Measurements from ENCODE around the gene PTPN9. TPM values are rescaled to one million over a fixed set of nuclear protein-coding genes. Genes with fewer than 3 reads are reported as not detected.

The PTPN9 gene
- total and polyA plus RNA-seq, 5 donors: 4.5 to 16.0 (median 9.4) TPM

GRCh38 chr15:75436881-75437280 lies 142.2 kb downstream of the PTPN9 start:
- Histone ChIP-seq H3K27ac (ENCODE audit: low read length) (no peak overlapping the region), H3K4me1 (ENCODE audit: control insufficient read depth, insufficient read depth, low read length) (no peaks in the 10 kb centered on the region), H3K27me3 (ENCODE audit: control insufficient read depth, insufficient read depth) (no peaks in the 10 kb centered on the region), H3K4me3 (ENCODE audit: low read length) (no peak overlapping the region), H3K9me3 (ENCODE audit: control insufficient read depth, low read length) (no peaks in the 10 kb centered on the region)
- peak in 1 of 2 donors; percentile 38 for ATAC-seq
- 64% methylated on average over 5 of the region's 5 CpGs for WGBS
- intact Hi-C loops (cut with DNase I): no loop called here
- DNase-seq: no peak

GRCh38 chr15:75431682-75432081 lies 147.4 kb downstream of the PTPN9 start:
- 26% methylated on average over 1 of the region's 1 CpG for WGBS
- intact Hi-C loops (cut with DNase I): no loop called here
- H3K4me3 ChIP-seq (ENCODE audit: low read length): no peak overlapping the region
- no peak overlapping the region for H3K27ac ChIP-seq (ENCODE audit: low read length)
- H3K9me3 ChIP-seq (ENCODE audit: control insufficient read depth, low read length): no peaks in the 10 kb centered on the region
- no peaks in the 10 kb centered on the region for H3K27me3 ChIP-seq (ENCODE audit: control insufficient read depth, insufficient read depth)
- ATAC-seq: no peak
- no peaks in the 10 kb centered on the region for H3K4me1 ChIP-seq (ENCODE audit: control insufficient read depth, insufficient read depth, low read length)
- DNase-seq: no peak

- Histone ChIP-seq H3K27me3 (ENCODE audit: control insufficient read depth, insufficient read depth) (no peaks in the 10 kb centered on the region), H3K27ac (ENCODE audit: low read length) (no peak overlapping the region), H3K4me1 (ENCODE audit: control insufficient read depth, insufficient read depth, low read length) (no peaks in the 10 kb centered on the region), H3K4me3 (ENCODE audit: low read length) (no peak overlapping the region), H3K9me3 (ENCODE audit: control insufficient read depth, low read length) (no peaks in the 10 kb centered on the region)
- no peak for ATAC-seq
- no peak for DNase-seq
- intact Hi-C loops (cut with DNase I): no loop called here
- 48% methylated on average over 2 of the region's 2 CpGs for WGBS
These were observed 147.8 kb downstream of the PTPN9 start for GRCh38 chr15:75431270-75431669.

- intact Hi-C loops (cut with DNase I): no loop called here
- Histone ChIP-seq H3K4me3 (ENCODE audit: low read length) (no peak overlapping the region), H3K9me3 (ENCODE audit: control insufficient read depth, low read length) (no peaks in the 10 kb centered on the region), H3K4me1 (ENCODE audit: control insufficient read depth, insufficient read depth, low read length) (no peaks in the 10 kb centered on the region), H3K27me3 (ENCODE audit: control insufficient read depth, insufficient read depth) (no peaks in the 10 kb centered on the region), H3K27ac (ENCODE audit: low read length) (no peak overlapping the region)
- ATAC-seq (no peak), DNase-seq (no peak)
- WGBS: 93% methylated on average over 7 of the region's 7 CpGs
These were observed 148.9 kb downstream of the PTPN9 start for GRCh38 chr15:75430259-75430658.

GRCh38 chr15:75428152-75428551 lies 151.0 kb downstream of the PTPN9 start:
- intact Hi-C loops (cut with DNase I): no loop called here
- Histone ChIP-seq H3K4me3 (ENCODE audit: low read length) (no peak overlapping the region), H3K27ac (ENCODE audit: low read length) (no peak overlapping the region), H3K4me1 (ENCODE audit: control insufficient read depth, insufficient read depth, low read length) (no peaks in the 10 kb centered on the region), H3K9me3 (ENCODE audit: control insufficient read depth, low read length) (no peaks in the 10 kb centered on the region), H3K27me3 (ENCODE audit: control insufficient read depth, insufficient read depth) (no peaks in the 10 kb centered on the region)
- 92% methylated on average over 3 of the region's 3 CpGs for WGBS
- DNase-seq (no peak), ATAC-seq (no peak)

GRCh38 chr15:75425966-75426500 lies 153.1 kb downstream of the PTPN9 start:
- Histone ChIP-seq H3K4me1 (ENCODE audit: control insufficient read depth, insufficient read depth, low read length) (no peaks in the 10 kb centered on the region), H3K27ac (ENCODE audit: low read length) (no peak overlapping the region), H3K9me3 (ENCODE audit: control insufficient read depth, low read length) (no peaks in the 10 kb centered on the region), H3K27me3 (ENCODE audit: control insufficient read depth, insufficient read depth) (no peaks in the 10 kb centered on the region), H3K4me3 (ENCODE audit: low read length) (no peak overlapping the region)
- no peak for DNase-seq
- 70% methylated on average over 3 of the region's 3 CpGs for WGBS
- no peak for ATAC-seq
- intact Hi-C loops (cut with DNase I): no loop called here

- Histone ChIP-seq H3K4me3 (ENCODE audit: low read length) (no peak overlapping the region), H3K27me3 (ENCODE audit: control insufficient read depth, insufficient read depth) (no peaks in the 10 kb centered on the region), H3K27ac (ENCODE audit: low read length) (no peak overlapping the region), H3K4me1 (ENCODE audit: control insufficient read depth, insufficient read depth, low read length) (no peaks in the 10 kb centered on the region), H3K9me3 (ENCODE audit: control insufficient read depth, low read length) (no peaks in the 10 kb centered on the region)
- 95% methylated on average over 5 of the region's 5 CpGs for WGBS
- ATAC-seq (no peak), DNase-seq (no peak)
- intact Hi-C loops (cut with DNase I): no loop called here
These were observed 156.6 kb downstream of the PTPN9 start for GRCh38 chr15:75422554-75422953.

- intact Hi-C loops (cut with DNase I): no loop called here
- no peak for ATAC-seq
- no peaks in the 10 kb centered on the region for H3K27me3 ChIP-seq (ENCODE audit: control insufficient read depth, insufficient read depth)
- H3K9me3 ChIP-seq (ENCODE audit: control insufficient read depth, low read length): no peaks in the 10 kb centered on the region
- DNase-seq: no peak
- no peak overlapping the region for H3K4me3 ChIP-seq (ENCODE audit: low read length)
- no peaks in the 10 kb centered on the region for H3K4me1 ChIP-seq (ENCODE audit: control insufficient read depth, insufficient read depth, low read length)
- H3K27ac ChIP-seq (ENCODE audit: low read length): no peak overlapping the region
These were observed 158.4 kb downstream of the PTPN9 start for GRCh38 chr15:75420698-75421097.

GRCh38 chr15:75416584-75416983 lies 162.5 kb downstream of the PTPN9 start:
- intact Hi-C loops (cut with DNase I): no loop called here
- DNase-seq: no peak
- no peak overlapping the region for H3K27ac ChIP-seq (ENCODE audit: low read length)
- no peak overlapping the region for H3K4me3 ChIP-seq (ENCODE audit: low read length)
- no peaks in the 10 kb centered on the region for H3K9me3 ChIP-seq (ENCODE audit: control insufficient read depth, low read length)
- H3K27me3 ChIP-seq (ENCODE audit: control insufficient read depth, insufficient read depth): no peaks in the 10 kb centered on the region
- no peaks in the 10 kb centered on the region for H3K4me1 ChIP-seq (ENCODE audit: control insufficient read depth, insufficient read depth, low read length)
- WGBS: 94% methylated on average over 1 of the region's 1 CpG
- no peak for ATAC-seq

Other genes with a start within 250 kb of the PTPN9 start
- gene COMMD4, start 243.3 kb downstream of the PTPN9 start, total RNA-seq: 10 to 100 TPM; 33.7 to 39.3 (median 38.1) TPM
- 52.1 TPM for gene COMMD4, start 243.3 kb downstream of the PTPN9 start, polyA plus RNA-seq
- gene NEIL1, start 232.3 kb downstream of the PTPN9 start, total RNA-seq: 10 to 100 TPM; 12.2 to 22.3 (median 14.0) TPM
- gene NEIL1, start 232.3 kb downstream of the PTPN9 start, polyA plus RNA-seq: 17.1 TPM
- gene MAN2C1, start 210.7 kb downstream of the PTPN9 start, total RNA-seq: 100 to 1,000 TPM; 122 to 175 (median 135) TPM
- 131 TPM for gene MAN2C1, start 210.7 kb downstream of the PTPN9 start, polyA plus RNA-seq
- gene SIN3A, start 127.6 kb downstream of the PTPN9 start, total RNA-seq: 10 to 100 TPM; 28.7 to 40.0 (median 35.9) TPM
- gene SIN3A, start 127.6 kb downstream of the PTPN9 start, polyA plus RNA-seq: 8.5 TPM
- gene SNUPN, start 46.4 kb upstream of the PTPN9 start, total RNA-seq: 10 to 100 TPM; 15.3 to 19.8 (median 18.4) TPM
- gene SNUPN, start 46.4 kb upstream of the PTPN9 start, polyA plus RNA-seq: 17.9 TPM
- 10 to 100 TPM; 39.4 to 49.3 (median 46.8) TPM for gene IMP3, start 60.9 kb upstream of the PTPN9 start, total RNA-seq
- 48.1 TPM for gene IMP3, start 60.9 kb upstream of the PTPN9 start, polyA plus RNA-seq
- 10 to 100 TPM; 14.6 to 18.4 (median 17.8) TPM for gene SNX33, start 68.6 kb upstream of the PTPN9 start, total RNA-seq
- gene SNX33, start 68.6 kb upstream of the PTPN9 start, polyA plus RNA-seq: 13.2 TPM
- gene CSPG4, start 133.5 kb upstream of the PTPN9 start, total RNA-seq: 10 to 100 TPM; 10.1 to 48.9 (median 16.2) TPM
- gene CSPG4, start 133.5 kb upstream of the PTPN9 start, polyA plus RNA-seq: 11.5 TPM